ENCODE data around the gene GDI2. TPM values are rescaled to one million over a fixed set of nuclear protein-coding genes. Genes with fewer than 3 reads are reported as not detected.

Gene GDI2
- total and polyA plus RNA-seq, 2 of the 13 experiments (the other 11 are each of a cell fraction or from before 2014, with no cell fraction given): 153 to 477 TPM

GRCh38 chr10:5751601-5752253 is 61.5 kb downstream of the GDI2 start:
- H3K4me3 ChIP-seq (replicated peaks in 1 of 3; ENCODE audit: insufficient read depth in 1 of 3, low read depth in 2 of 3, low read length in 3 of 3): no peak overlapping the region
- no peak for DNase-seq (ENCODE audit: low spot score)
- H3K36me3 ChIP-seq (replicated peaks in 1 of 2; ENCODE audit: control insufficient read depth in 1 of 2, insufficient read depth in 2 of 2, low read length in 2 of 2): peaks cover 8 to 28% of the 10 kb centered on the region in 2 experiments
- no peak overlapping the region for H3K9ac ChIP-seq (ENCODE audit: insufficient read depth, low read depth, low read length)
- intact Hi-C loops (cut with micrococcal nuclease; ENCODE audit: unreplicated experiment) (no loop called here), in situ Hi-C loops (cut with HindIII; ENCODE audit: extremely low pct_ligation_motif_present, low pct_unique_long_range_greater_than_20kb) (no loop called here)
- H4K20me1 ChIP-seq (ENCODE audit: insufficient read depth, low read length): no peaks in the 10 kb centered on the region
- WGBS (ENCODE audit: low lambda C conversion rate): 85% methylated on average over 6 of the region's 6 CpGs
- no peak overlapping the region for H3K27ac ChIP-seq (ENCODE audit: extremely low read length, insufficient read depth, low read length)
- no peaks in the 10 kb centered on the region for H3K27me3 ChIP-seq (ENCODE audit: control insufficient read depth in 1 of 2, insufficient read depth in 2 of 2, low read length in 2 of 2)
- ChIA-PET POLR2A (no interaction called here), CTCF (ENCODE audit: low intra/inter-chr PET ratio, low total read pairs) (no interaction called here)
- FAIRE-seq: no peak
- no peak for TF ChIP-seq PRPF4 (IDR thresholded peaks at IDR 0.05; ENCODE audit: low read depth, low read length, poor library complexity, severe bottlenecking)
- no peak for TF ChIP-seq ZBTB40 (IDR thresholded peaks at IDR 0.05)
- no peak for TF ChIP-seq ZBTB40 (CRISPR knock-in tag; IDR thresholded peaks at IDR 0.05)
- no peak for TF ChIP-seq MAFF (IDR thresholded peaks at IDR 0.05; ENCODE audit: low read depth, low read length)
- TF ChIP-seq ZNF337 (CRISPR knock-in tag; IDR thresholded peaks at IDR 0.05; ENCODE audit: borderline replicate concordance, low read depth): no peak
- no peak for TF ChIP-seq ZNF570 (CRISPR knock-in tag; IDR thresholded peaks at IDR 0.05; ENCODE audit: borderline replicate concordance)
- TF ChIP-seq ZNF224 (CRISPR knock-in tag; IDR thresholded peaks at IDR 0.05): no peak
- TF ChIP-seq ZFX (CRISPR knock-in tag; IDR thresholded peaks at IDR 0.05; ENCODE audit: low read depth): no peak
- no peak for TF ChIP-seq ZFYVE20 (CRISPR knock-in tag; IDR thresholded peaks at IDR 0.05; ENCODE audit: borderline replicate concordance, low read depth)
- H3K9me3 ChIP-seq (ENCODE audit: low read length): no peaks in the 10 kb centered on the region
- no peak overlapping the region for H2AFZ ChIP-seq (ENCODE audit: low read length)
- H3K79me2 ChIP-seq (ENCODE audit: insufficient read depth, low read length): peaks cover 26% of the 10 kb centered on the region
- H3K4me1 ChIP-seq (ENCODE audit: insufficient read depth, low read length): peaks cover 36% of the 10 kb centered on the region
- BruUV-seq (replicated peaks): no TSS peak
- no peak for ATAC-seq
- H3K4me2 ChIP-seq (ENCODE audit: low read depth, low read length): peak overlapping the region; percentile 19; the same call in 1 of the 2 replicates
